KMS-11 (cell line): ENCODE data around the gene PLIN1.
"Not testable (repeated sequence)": the region's sequence is repeated elsewhere in the genome, so short reads cannot be mapped to it uniquely, and the experiment has no call there.

Experiments used
- H2AFZ ChIP-seq: fragments of 200-600 bp; sonication (generic); 2 replicates; pipeline ENCODE4 v1.6.1; 2016; ENCODE audit warnings: antibody characterized with exemption, mixed run types, low read depth
- H3K27ac ChIP-seq: fragments of 200-600 bp; sonication (generic); 2 replicates; pipeline ENCODE4 v1.6.1; 2016; ENCODE audit warnings: mild to moderate bottlenecking, mixed run types
- H3K27me3 ChIP-seq: fragments of 200-600 bp; sonication (generic); 2 replicates; pipeline ENCODE4 v1.6.1; 2017; ENCODE audit warnings: mild to moderate bottlenecking, low read depth, mixed run types, moderate library complexity; ENCODE audit not compliant: insufficient read depth
- H3K36me3 ChIP-seq: fragments of 200-600 bp; sonication (generic); 2 replicates; pipeline ENCODE4 v1.6.1; 2017; ENCODE audit warnings: mild to moderate bottlenecking, mixed run types; ENCODE audit not compliant: insufficient read depth
- H3K4me1 ChIP-seq: fragments of 200-600 bp; sonication (generic); 2 replicates; pipeline ENCODE4 v1.6.1; 2016; ENCODE audit warnings: mild to moderate bottlenecking, low read depth, mixed run types; ENCODE audit not compliant: poor library complexity, severe bottlenecking
- H3K4me2 ChIP-seq: fragments of 200-600 bp; sonication (generic); 2 replicates; pipeline ENCODE4 v1.7.0; 2016; ENCODE audit warnings: mild to moderate bottlenecking, mixed run types
- H3K4me3 ChIP-seq: fragments of 200-600 bp; sonication (generic); IDR thresholded peaks from 2 replicates; pipeline ENCODE4 v1.6.1; 2017; ENCODE audit warnings: low read depth, low read length, mixed read lengths; ENCODE audit not compliant: insufficient read depth
- H3K79me2 ChIP-seq: fragments of 200-600 bp; sonication (generic); 2 replicates; pipeline ENCODE4 v1.6.1; 2016; ENCODE audit warnings: low read depth, mixed run types; ENCODE audit not compliant: insufficient read depth
- H3K9ac ChIP-seq: fragments of 200-600 bp; sonication (generic); 2 replicates; pipeline ENCODE4 v1.6.1; 2016; ENCODE audit warnings: mild to moderate bottlenecking, mixed run types
- H4K20me1 ChIP-seq: fragments of 200-600 bp; sonication (generic); 2 replicates; pipeline ENCODE4 v1.6.1; 2016; ENCODE audit warnings: mild to moderate bottlenecking, mixed run types; ENCODE audit not compliant: insufficient read depth
- TF ChIP-seq, protein P1 (sequence below): fragments of 200-600 bp; sonication (generic); conservative IDR thresholded peaks from 2 replicates; pipeline ENCODE4 v1.6.1; 2017; ENCODE audit warnings: low read depth, mild to moderate bottlenecking, antibody characterized with exemption, low read length, moderate library complexity, mixed read lengths

The PLIN1 gene

DNA sequence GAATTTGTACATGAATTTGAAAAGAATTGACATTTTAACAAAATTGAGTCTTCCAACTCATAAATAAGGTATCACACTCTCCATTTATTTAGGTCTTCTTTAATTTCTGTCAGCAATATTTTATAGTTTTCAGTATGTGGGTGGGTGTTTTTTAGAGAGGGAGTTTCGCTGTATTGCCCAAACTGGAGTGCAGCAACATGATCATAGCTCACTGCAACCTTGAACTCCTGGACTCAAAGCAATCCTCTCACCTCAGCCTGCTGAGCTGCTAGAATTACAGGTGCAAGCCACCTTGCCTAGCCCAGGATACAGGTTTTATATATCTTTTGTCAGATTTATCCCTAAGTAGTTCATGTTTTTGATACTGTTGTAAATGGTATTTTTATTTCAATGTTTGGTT, 16.0 kb upstream of the PLIN1 start:
- Histone ChIP-seq H3K9ac (no peak overlapping the region), H3K79me2 (no peaks in the 10 kb centered on the region), H3K27ac (no peak overlapping the region)

DNA sequence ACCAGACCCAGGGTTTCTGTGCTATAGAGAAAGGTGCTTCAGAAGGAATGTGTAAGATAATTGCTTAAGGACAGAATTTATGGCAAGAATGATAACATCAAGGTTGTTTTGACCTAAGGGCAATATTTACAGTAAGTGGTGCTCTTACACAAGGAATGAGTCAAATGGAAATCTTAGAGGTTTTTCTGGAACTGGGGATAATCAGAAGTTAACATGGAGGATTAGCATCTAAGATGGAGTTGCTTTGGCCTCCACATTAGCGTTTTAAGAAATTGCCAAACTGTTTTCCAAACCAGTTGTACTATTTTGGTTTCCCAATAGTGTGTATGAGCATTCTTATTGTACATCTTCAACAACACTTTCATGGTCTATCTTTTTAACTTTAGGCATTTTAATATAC, 14.5 kb upstream of the PLIN1 start:
- Histone ChIP-seq H3K27me3 (no peaks in the 10 kb centered on the region), H3K79me2 (no peaks in the 10 kb centered on the region), H2AFZ (no peak overlapping the region), H3K4me1 (peaks cover 5% of the 10 kb centered on the region), H3K4me2 (no peak overlapping the region), H3K36me3 (no peaks in the 10 kb centered on the region), H3K4me3 (no peak overlapping the region), H3K27ac (no peak overlapping the region), H4K20me1 (no peaks in the 10 kb centered on the region), H3K9ac (no peak overlapping the region)
- TF ChIP-seq, protein P1, sequence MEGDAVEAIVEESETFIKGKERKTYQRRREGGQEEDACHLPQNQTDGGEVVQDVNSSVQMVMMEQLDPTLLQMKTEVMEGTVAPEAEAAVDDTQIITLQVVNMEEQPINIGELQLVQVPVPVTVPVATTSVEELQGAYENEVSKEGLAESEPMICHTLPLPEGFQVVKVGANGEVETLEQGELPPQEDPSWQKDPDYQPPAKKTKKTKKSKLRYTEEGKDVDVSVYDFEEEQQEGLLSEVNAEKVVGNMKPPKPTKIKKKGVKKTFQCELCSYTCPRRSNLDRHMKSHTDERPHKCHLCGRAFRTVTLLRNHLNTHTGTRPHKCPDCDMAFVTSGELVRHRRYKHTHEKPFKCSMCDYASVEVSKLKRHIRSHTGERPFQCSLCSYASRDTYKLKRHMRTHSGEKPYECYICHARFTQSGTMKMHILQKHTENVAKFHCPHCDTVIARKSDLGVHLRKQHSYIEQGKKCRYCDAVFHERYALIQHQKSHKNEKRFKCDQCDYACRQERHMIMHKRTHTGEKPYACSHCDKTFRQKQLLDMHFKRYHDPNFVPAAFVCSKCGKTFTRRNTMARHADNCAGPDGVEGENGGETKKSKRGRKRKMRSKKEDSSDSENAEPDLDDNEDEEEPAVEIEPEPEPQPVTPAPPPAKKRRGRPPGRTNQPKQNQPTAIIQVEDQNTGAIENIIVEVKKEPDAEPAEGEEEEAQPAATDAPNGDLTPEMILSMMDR = no peak

More for the DNA sequence above, 16.0 kb upstream of the PLIN1 start:
- peaks cover 5% of the 10 kb centered on the region for H3K4me1 ChIP-seq
- H3K36me3 ChIP-seq = no peaks in the 10 kb centered on the region
- H3K27me3 ChIP-seq = no peaks in the 10 kb centered on the region
- no peak overlapping the region for H2AFZ ChIP-seq
- TF ChIP-seq, protein P1 = no peak
- no peak overlapping the region for H3K4me3 ChIP-seq
- no peaks in the 10 kb centered on the region for H4K20me1 ChIP-seq
- no peak overlapping the region for H3K4me2 ChIP-seq

DNA sequence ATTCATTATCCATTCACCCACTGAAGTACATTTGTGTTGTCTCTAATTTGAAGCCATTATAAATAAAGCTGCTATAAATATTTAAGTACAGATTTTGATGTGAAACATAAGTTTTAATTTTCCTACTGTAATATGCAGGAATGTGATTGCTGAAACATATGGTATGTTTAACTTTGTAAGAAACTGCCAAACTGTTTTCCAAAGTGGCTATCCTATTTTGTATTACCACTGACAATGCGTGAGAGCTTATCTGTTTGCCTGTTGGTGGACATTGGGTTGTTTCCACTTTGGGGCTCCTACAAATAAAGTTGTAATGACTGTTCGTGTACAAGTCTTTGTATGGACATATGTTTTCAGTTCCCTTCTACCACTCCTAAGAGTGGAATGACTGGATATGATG, 13.9 kb upstream of the PLIN1 start:
- TF ChIP-seq, protein P1 = no peak
- no peak overlapping the region for H2AFZ ChIP-seq
- H3K9ac ChIP-seq = no peak overlapping the region
- H3K36me3 ChIP-seq = no peaks in the 10 kb centered on the region
- no peak overlapping the region for H3K4me2 ChIP-seq
- no peaks in the 10 kb centered on the region for H3K27me3 ChIP-seq
- H3K4me1 ChIP-seq = peaks cover 5% of the 10 kb centered on the region
- no peaks in the 10 kb centered on the region for H4K20me1 ChIP-seq
- H3K4me3 ChIP-seq = no peak overlapping the region
- H3K79me2 ChIP-seq = no peaks in the 10 kb centered on the region
- no peak overlapping the region for H3K27ac ChIP-seq

DNA sequence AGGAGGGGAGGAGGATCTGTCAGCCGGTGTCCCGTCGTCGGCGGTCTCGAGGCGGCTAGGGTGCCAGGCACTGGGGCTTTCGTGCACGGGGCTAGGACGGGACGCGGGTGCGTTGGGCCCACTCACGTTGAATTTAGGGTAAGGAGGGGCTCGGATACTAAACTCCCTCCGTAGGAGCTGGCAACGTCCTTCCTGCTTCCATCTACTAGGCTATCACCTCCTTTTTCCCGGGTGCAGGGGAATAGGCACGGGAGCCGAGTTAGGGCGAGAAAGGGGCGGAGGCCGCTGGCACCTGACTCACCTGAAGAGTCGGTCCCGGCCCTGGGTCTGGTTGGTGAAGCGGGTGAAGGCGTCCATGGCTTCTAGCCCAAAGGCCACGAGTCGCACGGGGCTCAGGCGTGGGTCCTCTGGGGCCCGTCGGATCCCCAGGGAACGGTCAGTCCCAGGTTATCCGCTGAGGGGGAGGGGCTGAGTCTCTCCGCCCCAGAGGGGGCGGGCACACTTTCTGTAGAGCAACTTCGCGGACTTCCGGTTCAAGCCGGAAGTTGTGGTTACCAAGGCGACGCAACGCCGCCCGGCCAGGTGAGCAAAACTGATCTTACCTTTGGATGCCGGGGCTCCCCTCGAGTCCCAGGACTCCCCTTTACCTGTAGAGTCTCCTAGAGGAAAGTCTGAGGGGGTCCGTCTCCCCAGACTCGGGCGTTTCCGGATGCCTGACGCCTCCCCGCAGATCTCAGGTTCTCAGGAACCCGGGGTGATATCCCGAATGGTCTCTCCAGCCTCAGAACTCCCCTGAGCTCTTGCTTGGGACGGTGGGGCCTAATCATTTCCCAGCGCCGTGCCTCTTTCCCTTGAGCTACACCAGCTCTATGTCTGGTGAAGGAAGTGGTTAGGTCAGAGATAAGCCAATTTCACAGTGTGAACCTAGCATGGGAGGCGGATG, 11.4 kb upstream of the PLIN1 start, which contains the start of the genes PEX11A and WDR93:
PEX11A (minus strand) TSS at position 479 of the 943 bp plus-strand sequence; CDS start at position 357, 122 bp downstream.
WDR93 (plus strand) TSS at position 536 of the 943 bp plus-strand sequence. CDS start 10,936 bp downstream, outside the sequence.
- no peaks in the 10 kb centered on the region for H3K27me3 ChIP-seq
- peak within 1 kb of the TSS; percentile 100 for H2AFZ ChIP-seq
- H3K4me1 ChIP-seq = peaks cover 5% of the 10 kb centered on the region
- peak within 1 kb of the TSS; percentile 97 for H3K4me2 ChIP-seq
- no peaks in the 10 kb centered on the region for H3K36me3 ChIP-seq
- no peaks in the 10 kb centered on the region for H4K20me1 ChIP-seq
- H3K9ac ChIP-seq = peak within 1 kb of the TSS; percentile 15; the same call in 1 of the 2 replicates
- no peaks in the 10 kb centered on the region for H3K79me2 ChIP-seq
- H3K27ac ChIP-seq = no peak within 1 kb of the TSS
- TF ChIP-seq, protein P1 = no peak
- H3K4me3 ChIP-seq = no peak within 1 kb of the TSS

DNA sequence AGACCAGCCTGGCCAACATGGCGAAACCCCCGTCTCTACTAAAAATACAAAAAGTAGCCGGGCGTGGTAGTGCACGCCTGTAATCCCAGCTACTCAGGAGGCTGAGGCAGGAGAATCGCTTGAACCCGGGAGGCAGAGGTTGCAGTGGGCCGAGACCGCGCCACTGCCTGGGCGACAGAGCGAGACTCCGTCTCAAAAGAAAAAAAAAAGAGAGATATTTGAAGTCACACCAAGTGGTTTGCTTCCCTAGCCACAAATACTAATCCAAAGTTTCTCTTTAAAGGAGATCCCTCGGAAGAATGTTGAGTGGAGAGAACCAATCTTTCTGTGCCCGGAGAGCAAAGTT, 10.7 kb upstream of the PLIN1 start:
- Histone ChIP-seq H3K4me2 (peak overlapping the region; percentile 97), H2AFZ (peak overlapping the region; percentile 100)
- H3K9ac ChIP-seq, H3K4me1 ChIP-seq, H3K27me3 ChIP-seq, H3K79me2 ChIP-seq, H3K4me3 ChIP-seq, H4K20me1 ChIP-seq, H3K36me3 ChIP-seq, H3K27ac ChIP-seq: not testable (repeated sequence)
